Ramos (cell line): ENCODE results near the gene PAEP.
"Not testable (repeated sequence)": the region's sequence is repeated elsewhere in the genome, so short reads cannot be mapped to it uniquely, and the experiment has no call there.

ENCODE experiments used
- in situ Hi-C: fragments of 300-500 bp; cut with MboI; formaldehyde crosslinking; loops from one replicate; pipeline ENCODE4 v1.14.3; 2022; ENCODE audit warnings: low sequenced_read_pairs; ENCODE audit not compliant: unreplicated experiment

PAEP gene

DNA sequence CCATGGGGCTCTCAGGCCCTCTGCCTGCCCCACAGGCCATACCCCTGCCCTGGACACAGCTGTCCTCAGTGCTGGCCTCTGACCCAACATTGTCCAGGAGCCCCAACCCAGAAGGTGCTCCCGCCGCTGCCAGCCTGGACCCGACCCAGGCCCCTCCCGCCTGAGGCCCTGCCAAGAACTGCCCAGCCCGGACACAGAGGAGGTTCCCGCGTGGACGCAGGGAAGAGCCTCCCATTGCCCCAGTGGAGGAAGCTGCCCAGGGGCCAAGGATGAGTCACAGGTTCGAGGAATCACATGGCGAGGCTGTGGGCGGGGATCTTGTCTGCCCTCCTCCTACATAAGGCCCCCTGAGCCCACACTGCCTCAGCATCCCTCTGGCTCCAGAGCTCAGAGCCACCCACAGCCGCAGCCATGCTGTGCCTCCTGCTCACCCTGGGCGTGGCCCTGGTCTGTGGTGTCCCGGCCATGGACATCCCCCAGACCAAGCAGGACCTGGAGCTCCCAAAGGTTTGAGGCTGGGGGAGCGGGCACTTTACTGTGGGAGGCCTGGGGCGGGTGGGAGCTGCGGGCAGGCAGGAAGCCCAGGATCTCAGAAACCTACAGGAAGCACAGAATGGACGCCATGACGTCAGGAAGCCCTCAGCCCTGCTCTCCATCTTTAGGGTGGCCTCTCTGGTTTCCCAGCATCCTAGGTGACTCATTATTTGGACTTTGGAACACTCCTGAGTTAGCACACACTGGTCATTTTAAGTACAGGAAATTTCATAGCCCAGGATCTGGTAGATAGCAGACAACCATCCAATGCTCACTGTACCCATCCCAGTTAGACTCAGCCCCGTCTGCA lies at the start of gene PAEP:
Gene PAEP, plus strand, starts transcription at position 366 of the 844 bp plus-strand sequence.
- in situ Hi-C loops = no loop called here

DNA sequence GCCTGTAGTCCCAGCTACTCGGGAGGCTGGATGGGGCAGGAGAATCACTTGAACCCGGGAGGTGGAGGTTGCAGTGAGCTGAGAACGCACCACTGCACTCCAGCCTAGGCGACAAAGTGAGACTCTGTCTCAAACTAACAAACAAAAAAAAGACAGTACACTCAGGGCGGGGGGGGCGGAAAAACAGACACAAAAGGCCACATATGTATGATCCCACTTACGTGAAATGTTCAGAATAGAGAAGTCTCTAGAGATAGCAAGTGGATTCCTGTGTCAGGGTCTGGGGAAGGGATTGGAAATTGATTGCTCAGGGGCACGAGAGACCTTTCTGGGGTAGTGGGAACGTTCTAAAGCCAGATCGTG lies 49.3 kb upstream of the PAEP start:
- in situ Hi-C loops = no loop called here

DNA sequence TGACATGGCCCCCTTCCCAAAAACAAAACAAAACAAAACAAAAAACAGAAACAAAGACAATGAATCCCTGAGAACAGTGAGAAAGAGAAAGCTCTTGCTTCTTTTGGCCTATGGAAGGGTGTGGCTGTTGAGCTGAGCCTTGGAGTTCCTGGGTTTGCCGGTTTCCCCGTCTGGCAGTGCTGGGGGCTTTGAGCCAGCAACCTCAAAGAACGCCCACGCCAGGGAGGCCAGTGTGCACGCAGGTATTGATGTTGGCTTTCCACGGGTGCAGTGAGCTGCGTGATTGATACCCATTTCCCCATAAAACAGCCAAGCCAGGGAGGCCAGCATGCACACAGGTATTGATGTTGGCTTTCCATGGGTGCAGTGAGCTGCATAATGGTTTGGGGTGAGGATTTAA lies 48.7 kb upstream of the PAEP start:
- in situ Hi-C loops = no loop called here

DNA sequence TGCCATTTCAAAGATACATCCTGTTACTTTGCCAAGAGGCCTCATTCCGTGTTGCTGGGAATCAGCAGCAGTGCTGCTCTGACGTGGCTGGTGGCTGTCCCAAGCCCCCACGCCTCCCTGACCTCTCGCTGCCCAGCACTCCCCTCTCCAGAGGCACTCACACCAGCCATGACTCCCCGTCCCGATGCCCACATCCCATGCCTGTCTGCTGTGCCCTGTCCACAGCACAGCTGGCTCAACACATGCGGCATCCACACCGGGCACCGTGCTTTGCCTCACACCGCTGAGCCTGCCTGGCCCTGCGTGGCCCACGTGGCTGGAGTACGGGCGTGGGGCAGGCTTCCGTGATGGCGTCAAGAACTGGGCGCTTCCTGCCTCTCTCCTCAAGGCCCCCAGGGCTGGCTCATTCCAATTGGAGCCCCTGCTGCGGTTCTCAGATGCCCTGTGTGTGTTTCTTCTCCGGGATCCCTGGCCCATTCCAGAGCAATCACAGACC lies 48.2 kb upstream of the PAEP start:
- in situ Hi-C loops = no loop called here

DNA sequence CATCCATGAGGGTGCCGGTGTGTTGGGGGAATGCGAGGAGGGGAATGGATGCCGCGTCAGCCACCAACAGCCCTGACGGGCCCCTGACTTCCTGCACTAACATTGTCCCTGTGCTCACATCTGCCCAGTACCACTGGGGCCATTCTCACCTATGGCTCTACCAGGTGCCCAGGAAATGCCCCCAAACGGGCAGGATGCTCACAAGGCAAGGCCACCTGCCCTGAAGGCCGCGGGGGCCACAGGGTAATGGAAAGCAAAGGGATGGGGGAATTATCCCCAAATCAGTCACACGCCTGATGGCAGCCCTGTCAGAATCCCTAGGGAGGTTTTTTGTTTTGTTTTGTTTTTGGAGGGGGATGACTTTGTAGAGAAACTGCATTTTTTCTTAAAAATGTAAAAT lies 47.6 kb upstream of the PAEP start:
- in situ Hi-C loops = not testable (repeated sequence)

DNA sequence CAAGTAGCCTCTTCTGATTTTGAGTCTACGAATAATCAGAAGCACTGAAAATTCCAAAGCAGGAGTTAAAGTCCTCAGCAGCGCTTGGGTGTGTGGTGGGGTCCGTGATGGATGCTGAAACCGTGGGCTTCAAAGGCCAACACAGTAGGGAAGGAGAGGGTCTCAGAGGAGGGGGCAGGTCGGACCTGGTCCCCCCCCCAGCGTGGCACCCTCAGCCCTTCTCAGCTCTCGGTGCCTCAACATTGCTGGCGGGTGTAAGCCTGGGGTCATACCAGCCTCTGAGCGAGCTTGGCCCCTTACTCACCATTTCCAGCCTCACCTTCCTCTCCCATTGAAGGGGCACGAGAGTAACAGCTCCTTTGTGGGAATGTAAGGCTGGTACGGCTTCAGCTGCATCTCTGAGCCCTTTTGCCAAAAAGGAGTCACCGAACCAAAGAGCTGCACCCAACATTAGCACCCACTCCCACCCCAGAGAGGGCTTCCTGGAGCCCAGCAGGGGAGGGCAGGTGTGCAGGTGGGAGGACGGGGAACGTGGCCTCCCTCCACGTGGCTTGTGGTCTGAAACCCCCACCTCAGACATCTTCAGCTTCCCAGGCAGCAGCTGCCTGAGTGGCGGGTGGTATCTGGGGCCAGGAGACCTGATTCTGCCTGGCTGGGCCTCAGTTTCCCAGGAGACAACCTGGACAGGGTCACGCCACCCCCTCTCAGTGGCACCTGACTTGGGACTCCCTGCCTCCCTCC lies 47.0 kb upstream of the PAEP start:
- in situ Hi-C loops = no loop called here

DNA sequence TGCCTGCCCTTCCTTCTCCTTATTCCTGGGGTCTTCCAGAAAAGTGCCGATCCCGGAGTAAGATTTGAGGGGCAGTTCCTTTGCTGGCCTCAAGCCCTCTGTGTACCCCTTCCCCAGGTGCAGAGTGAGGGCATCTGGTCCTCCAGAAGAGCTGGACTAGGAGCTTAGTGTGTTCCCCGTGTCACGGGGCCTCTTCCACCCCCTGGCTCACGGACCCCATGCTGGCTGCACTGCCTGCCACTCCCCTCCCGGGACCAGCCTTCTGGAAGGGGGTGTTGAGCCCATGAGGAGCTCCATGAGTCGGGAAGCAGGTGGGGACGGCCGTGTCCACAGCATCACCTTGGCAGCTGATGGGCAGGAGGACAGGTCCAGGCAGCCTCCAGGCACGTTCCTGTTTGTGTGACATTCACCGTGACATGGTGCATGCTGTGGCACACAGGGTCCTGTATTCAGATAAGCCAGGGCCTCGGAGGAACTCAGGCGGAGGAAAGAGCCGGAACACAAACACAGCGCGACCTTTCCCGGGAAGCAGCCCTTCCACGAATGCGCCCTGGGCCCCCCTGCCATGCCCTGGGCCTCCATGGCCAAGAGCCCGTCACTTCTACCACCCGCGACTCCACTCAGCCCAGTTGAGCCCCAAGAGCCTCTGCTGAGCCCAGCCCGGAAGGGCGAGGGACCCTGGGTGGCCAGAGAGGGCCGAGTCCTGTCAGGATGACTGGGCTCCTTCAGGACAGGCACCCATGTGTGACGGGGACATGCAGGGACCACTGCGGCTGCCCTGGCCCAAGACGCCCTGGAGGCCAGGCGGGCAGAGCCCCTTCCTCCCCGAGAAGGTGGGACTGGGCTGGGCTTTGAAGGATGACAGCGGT lies 46.2 kb upstream of the PAEP start:
- in situ Hi-C loops = no loop called here

DNA sequence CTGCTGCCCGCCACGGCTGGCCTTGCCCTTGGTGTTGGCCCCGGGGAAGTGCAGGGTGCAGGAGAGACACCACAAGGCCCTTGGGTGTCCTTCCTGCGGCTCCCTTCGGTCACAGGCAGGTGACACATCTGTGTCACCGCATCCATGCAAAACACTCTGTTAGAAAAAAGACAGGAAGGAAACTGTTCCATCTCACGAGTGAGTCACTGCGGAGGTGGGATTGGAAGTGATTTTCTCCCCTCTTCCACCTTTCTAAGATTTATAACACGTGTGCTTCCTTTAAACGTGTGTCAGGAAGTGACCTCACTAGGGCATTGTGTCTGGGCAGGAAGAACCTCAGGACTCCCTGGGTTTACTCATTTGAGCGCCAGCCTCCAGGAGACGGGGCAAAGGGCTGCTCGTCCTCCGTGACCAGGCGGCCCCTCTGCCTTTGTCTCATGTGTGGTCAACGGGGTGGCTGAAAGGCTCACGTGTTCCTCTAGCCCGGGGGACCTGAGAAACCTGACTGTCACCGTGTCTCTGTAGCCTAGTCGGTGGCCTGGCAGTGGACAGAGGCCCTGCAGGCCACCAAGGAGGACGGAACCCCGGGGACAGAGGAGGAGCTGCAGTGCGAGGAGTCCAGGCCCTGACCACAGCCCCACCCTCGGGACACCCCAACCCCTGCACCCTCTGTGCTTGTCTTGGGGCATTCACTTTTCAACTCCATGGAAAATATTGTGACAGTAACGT lies 45.3 kb upstream of the PAEP start:
- in situ Hi-C loops = no loop called here

DNA sequence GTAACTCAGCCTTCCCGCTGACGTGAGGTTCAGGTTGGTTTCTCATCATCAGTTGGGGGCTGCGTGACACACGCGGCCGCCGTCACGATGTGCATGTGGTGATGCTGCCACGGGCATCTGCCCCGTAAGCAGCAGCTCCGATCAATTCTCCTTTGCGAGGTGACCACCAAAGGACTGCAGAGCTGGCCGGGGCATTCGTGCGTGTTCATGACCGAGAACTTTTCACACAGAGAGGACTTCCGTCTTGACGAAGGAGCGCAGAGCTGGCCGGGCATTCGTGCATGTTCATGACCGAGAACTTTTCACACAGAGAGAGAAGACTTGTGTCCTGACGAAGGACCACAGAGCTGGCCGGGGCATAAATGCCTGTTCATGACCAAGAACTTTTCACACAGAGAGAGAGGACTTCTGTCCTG lies 44.1 kb upstream of the PAEP start:
- in situ Hi-C loops = no loop called here

DNA sequence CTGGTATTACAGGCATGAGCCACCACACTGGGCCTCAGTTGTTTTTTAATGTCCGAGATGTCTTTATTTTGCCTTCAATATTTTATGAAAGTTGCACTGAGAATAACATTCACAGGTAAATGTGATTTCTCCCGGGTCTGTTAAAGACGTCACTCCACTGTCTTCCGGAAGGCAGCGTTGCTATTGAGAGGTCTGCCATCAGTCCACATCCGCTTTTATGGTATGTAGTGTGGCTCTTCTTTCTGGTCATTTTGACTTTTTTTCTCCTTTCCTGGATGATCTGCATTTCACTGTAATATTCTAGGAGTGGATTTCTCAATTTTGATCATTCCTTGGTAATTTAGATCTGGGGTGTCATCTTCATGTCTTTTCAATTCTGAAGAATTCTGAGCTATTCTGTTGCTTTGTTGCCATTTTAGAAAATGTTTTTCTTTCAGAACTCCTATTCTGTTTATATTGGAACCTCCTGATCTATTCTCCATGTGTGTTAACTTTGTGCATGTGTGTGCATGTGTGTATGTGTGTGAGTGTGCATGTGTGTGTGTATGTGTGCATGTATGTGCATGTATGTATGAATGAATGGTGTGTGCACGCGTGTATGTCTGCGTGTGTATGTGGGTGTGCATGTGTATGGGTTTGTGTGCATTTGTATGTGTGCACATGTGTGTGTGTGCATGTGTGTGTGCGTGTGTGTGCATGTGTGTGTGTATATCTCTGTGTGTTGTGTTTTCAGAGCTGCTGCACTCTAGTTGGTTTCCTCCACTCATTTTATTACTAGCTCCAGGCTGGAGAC lies 42.2 kb upstream of the PAEP start:
- in situ Hi-C loops = no loop called here

DNA sequence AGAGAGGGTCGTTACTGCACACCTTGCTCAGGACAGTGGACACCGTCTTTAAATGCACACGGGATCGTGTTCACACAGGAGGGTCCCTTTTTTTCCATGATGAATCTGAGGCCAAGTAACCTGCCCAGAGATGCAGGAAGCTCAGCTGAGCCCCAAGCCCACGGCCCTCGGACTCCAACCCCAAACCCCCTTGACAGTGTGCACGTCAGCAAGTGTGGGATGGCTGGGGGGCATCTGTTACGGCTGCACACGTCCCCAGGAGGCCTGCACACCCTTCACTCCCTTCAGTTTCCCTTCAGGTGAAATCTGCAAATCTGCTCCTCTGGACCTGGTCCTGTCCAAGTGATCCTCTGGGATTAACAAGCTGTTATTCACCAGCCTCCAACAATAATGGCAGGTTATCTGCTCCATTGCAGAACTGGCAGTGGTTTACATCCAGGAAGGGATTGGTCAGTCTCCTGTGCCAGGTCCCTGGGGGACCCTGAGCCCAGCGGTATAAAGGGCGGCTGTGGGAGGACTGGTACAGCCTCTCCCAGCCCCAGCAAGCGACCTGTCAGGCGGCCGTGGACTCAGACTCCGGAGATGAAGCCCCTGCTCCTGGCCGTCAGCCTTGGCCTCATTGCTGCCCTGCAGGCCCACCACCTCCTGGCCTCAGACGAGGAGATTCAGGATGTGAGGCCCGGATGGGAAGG lies 40.5 kb upstream of the PAEP start, which contains the start of gene LCN1:
Gene LCN1, plus strand, starts transcription at position 525 of the 692 bp plus-strand sequence. Its CDS starts 58 bp downstream, at position 583.
- in situ Hi-C loops = no loop called here

DNA sequence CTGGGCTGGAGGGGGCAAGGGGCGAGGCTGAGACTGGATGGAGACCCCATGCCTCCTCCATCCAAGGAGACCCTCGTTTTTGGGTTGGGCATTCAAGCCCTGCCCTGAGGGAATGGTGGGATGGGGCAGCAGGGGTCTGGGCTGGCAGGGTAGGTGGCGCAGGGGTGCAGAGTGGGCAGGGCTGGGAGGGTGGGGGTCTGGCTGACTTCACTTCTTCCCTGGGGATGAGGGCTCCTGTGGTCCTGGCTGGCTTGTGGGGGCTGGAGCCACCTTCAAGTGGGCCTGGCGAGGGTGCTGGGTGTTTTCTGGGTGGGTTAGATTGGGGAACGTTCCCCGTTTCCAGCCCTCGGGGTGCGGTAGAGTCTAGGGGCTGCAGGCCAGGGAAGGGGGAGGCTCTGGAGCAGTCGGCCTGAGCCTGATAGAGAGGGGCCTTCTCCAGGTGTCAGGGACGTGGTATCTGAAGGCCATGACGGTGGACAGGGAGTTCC lies 39.9 kb upstream of the PAEP start:
- in situ Hi-C loops = no loop called here

DNA sequence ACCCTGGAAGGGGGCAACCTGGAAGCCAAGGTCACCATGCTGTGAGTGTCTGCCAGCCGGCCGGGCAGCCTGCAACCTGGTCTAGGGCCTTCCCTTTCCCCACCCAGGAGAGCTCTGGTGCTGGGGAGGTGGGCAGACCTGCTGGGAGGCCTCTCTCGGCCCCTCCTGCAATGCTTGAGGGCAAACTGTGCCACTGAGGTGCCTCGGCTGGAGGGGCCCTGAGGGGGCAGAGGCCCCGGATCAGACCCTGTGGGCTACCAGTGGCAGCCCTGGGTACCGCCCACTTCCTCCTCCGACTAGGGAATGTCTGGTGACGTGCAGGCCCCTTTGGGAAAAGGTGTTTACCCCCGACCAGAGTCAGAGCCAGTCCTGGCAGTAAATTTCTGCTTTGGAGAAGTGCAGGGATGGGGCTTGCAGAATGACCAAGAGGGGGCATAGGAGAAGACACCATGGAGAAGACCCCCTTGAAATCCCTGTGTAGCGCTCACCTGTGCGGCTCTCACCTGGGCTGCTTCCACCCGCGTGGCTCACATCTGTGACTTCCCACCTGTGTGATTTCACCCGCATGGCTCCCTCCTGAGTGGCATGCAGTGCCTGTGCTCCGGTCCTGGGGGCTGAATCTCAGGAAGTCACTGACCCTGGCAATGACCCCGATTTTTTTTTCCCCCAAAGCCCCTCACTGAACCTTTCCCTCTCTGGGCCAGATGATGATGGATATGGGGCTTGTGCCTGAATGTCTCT lies 39.2 kb upstream of the PAEP start:
- in situ Hi-C loops = no loop called here

DNA sequence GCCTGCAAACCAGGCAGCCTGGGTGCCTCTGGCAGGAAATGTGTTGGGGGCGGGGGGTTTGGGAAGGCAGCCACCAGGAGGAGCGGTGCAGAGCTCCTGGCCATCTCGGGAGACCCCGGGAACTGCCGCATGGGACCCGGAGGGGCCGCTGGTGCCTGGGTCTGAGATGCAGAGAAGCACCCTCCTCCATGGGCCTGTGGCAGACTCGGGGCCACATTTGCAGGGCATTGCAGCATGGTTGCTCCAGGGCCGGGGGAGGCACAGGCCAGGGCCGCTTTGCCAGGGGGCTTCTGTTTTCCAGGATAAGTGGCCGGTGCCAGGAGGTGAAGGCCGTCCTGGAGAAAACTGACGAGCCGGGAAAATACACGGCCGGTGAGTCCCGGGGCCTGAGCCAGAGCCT lies 38.6 kb upstream of the PAEP start:
- in situ Hi-C loops = no loop called here

DNA sequence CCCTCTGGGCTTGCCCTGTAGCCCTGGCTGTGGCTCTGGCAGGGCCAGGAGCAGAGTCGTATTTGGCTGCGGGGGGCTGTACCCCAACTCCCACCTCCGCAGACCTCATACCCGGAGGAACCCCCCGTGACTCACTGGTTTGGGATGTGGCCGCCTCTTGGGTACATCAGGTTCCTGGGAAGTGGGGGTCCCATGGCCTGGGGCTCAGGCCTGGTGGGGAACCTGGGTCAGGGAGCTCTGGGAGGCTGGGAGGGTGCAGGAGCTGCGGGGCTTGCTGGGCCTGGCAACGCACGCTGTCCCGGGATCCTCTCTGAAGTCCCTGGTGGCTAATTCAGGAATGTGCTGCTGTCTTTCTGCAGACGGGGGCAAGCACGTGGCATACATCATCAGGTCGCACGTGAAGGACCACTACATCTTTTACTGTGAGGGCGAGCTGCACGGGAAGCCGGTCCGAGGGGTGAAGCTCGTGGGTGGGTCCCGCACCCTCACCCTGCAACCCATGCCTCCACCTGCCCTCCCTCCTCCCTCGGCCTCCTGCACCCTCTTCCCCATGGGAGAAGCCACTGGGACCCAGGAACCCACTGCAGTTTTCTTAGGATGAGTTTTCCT lies 37.9 kb upstream of the PAEP start:
- in situ Hi-C loops = no loop called here

DNA sequence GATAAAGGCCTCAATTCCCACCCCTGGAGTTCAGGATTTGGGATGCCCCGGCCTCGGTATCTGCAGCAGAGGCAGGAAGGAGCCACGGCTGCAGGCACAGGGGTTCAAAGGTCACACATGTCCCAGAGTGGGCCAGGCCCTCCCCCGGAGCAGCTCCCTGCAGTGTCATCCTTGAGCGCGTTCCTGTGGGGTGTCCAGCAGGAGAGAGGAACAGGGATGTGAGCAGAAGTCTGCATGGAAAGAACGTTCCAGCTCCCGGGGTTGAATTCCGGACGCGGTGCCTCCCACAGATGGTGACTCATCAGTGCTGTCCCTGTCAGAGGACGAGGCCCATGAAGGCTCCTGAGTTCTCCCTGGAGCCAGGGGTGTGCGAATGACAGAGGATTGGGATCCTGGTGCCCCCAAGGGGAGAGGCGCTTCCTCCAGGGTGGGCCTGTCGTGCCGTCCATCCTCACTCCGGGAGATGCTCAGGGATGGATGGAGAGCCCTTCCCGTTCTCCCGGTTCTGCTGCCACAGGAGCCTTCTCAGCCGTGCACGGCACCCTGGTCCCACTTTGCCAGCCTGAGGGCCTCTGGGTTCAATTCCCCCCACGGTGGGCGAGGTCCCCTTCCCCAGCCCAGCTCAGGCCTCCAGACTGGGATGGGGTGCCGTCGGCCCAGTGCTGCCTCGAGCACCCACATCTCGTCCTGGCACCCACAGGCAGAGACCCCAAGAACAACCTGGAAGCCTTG lies 37.3 kb upstream of the PAEP start:
- in situ Hi-C loops = no loop called here
